ENCODE data around the gene UBALD2. TPM values are rescaled to one million over a fixed set of nuclear protein-coding genes. Genes with fewer than 3 reads are reported as not detected.

Gene UBALD2
- total and polyA plus RNA-seq, 2 of the 13 experiments (the other 11 are each of a cell fraction or from before 2014, with no cell fraction given), result 3.3 to 89.7 TPM

GRCh38 chr17:76271669-76272540 is 6.8 kb downstream of the UBALD2 start:
- Histone ChIP-seq H3K4me1 (ENCODE audit: insufficient read depth, low read length) (peaks cover 38% of the 10 kb centered on the region), H3K27me3 (ENCODE audit: control insufficient read depth in 1 of 2, insufficient read depth in 2 of 2, low read length in 2 of 2) (no peaks in the 10 kb centered on the region), H4K20me1 (ENCODE audit: insufficient read depth, low read length) (no peaks in the 10 kb centered on the region; the same call in 1 of the 2 replicates), H3K4me2 (ENCODE audit: low read depth, low read length) (no peak overlapping the region), H3K9ac (ENCODE audit: insufficient read depth, low read depth, low read length) (no peak overlapping the region), H3K36me3 (replicated peaks in 1 of 2; ENCODE audit: control insufficient read depth in 1 of 2, insufficient read depth in 2 of 2, low read length in 2 of 2) (peaks cover 8 to 12% of the 10 kb centered on the region in 2 experiments; a peak in 3 of 5 replicates), H3K79me2 (ENCODE audit: insufficient read depth, low read length) (peaks cover 17% of the 10 kb centered on the region), H3K9me3 (ENCODE audit: low read length) (no peaks in the 10 kb centered on the region), H2AFZ (ENCODE audit: low read length) (no peak overlapping the region), H3K27ac (ENCODE audit: extremely low read length, insufficient read depth, low read length) (no peak overlapping the region), H3K4me3 (replicated peaks in 1 of 3; ENCODE audit: insufficient read depth in 1 of 3, low read depth in 2 of 3, low read length in 3 of 3) (no peak overlapping the region)
- ChIA-PET POLR2A (interaction anchor here (1.2 to 2.1 kb wide), 4 partner anchors 8 to 25 kb away, joined by 4 to 10 read pairs (median 7); no protein-coding TSS in a partner anchor), CTCF (ENCODE audit: low intra/inter-chr PET ratio, low total read pairs) (no interaction called here)
- in situ Hi-C loops (cut with HindIII; ENCODE audit: extremely low pct_ligation_motif_present, low pct_unique_long_range_greater_than_20kb) (no loop called here), intact Hi-C loops (cut with micrococcal nuclease; ENCODE audit: unreplicated experiment) (loop anchor here (10.0 kb wide), 1 partner anchor 87 kb away; no protein-coding TSS in a partner anchor)
- DNase-seq (ENCODE audit: low spot score) (no peak), ATAC-seq (peak; percentile 2; the same call in 2 of the 3 replicates), FAIRE-seq (no peak)
- WGBS (ENCODE audit: low lambda C conversion rate), result 84% methylated on average over 36 of the region's 38 CpGs
- no TSS peak for BruUV-seq (replicated peaks)
- peak; percentile 93 for TF ChIP-seq AGO1 (IDR thresholded peaks at IDR 0.05; ENCODE audit: low read depth, low read length, poor library complexity, severe bottlenecking)
- no peak for TF ChIP-seq LCORL (IDR thresholded peaks at IDR 0.05)
- no peak for TF ChIP-seq LCORL (CRISPR knock-in tag; IDR thresholded peaks at IDR 0.05)
- TF ChIP-seq RBM39 (IDR thresholded peaks at IDR 0.05; ENCODE audit: low read depth, low read length, poor library complexity, severe bottlenecking), result peak; percentile 40
- TF ChIP-seq EEA1 (CRISPR knock-in tag; IDR thresholded peaks at IDR 0.05; ENCODE audit: borderline replicate concordance), result 0 out of 2 replicates have a peak, but pooled peaks have one; percentile 31
- TF ChIP-seq NONO (IDR thresholded peaks at IDR 0.05), result no peak
- TF ChIP-seq NONO (CRISPR knock-in tag; conservative IDR thresholded peaks at IDR 0.05), result no peak
- peak; percentile 38; the same call in 1 of the 2 replicates for TF ChIP-seq KDM5B (CRISPR knock-in tag; IDR thresholded peaks at IDR 0.05; ENCODE audit: borderline replicate concordance)
- TF ChIP-seq AGO2 (optimal IDR thresholded peaks at IDR 0.05; ENCODE audit: low read depth, low read length), result peak; percentile 92
- TF ChIP-seq ZNF784 (CRISPR knock-in tag; IDR thresholded peaks at IDR 0.05; ENCODE audit: borderline replicate concordance), result 0 out of 2 replicates have a peak, but pooled peaks have one; percentile 64
- 0 out of 2 replicates have a peak, but pooled peaks have one; percentile 18 for TF ChIP-seq ZNF547 (CRISPR knock-in tag; IDR thresholded peaks at IDR 0.05)
- no peak for TF ChIP-seq ZNF17 (CRISPR knock-in tag; IDR thresholded peaks at IDR 0.05)
- peak; percentile 64; the same call in 1 of the 2 replicates for TF ChIP-seq ZBTB38 (CRISPR knock-in tag; IDR thresholded peaks at IDR 0.05)
- no peak for TF ChIP-seq ZBTB25 (CRISPR knock-in tag; IDR thresholded peaks at IDR 0.05)
- TF ChIP-seq ZC3H13 (CRISPR knock-in tag; IDR thresholded peaks at IDR 0.05), result 0 out of 2 replicates have a peak, but pooled peaks have one; percentile 49
- TF ChIP-seq NR1H2 (CRISPR knock-in tag; IDR thresholded peaks at IDR 0.05; ENCODE audit: borderline replicate concordance, low read depth), result no peak
- no peak for TF ChIP-seq ZNF782 (CRISPR knock-in tag; IDR thresholded peaks at IDR 0.05; ENCODE audit: borderline replicate concordance)
- TF ChIP-seq HNRNPK (IDR thresholded peaks at IDR 0.05; ENCODE audit: low read depth, low read length, poor library complexity, severe bottlenecking), result peak; percentile 10
- TF ChIP-seq FIP1L1 (IDR thresholded peaks at IDR 0.05; ENCODE audit: borderline replicate concordance, insufficient read depth, low read depth, low read length), result 0 out of 2 replicates have a peak, but pooled peaks have one; percentile 18
- no peak for TF ChIP-seq ZNF670 (CRISPR knock-in tag; IDR thresholded peaks at IDR 0.05; ENCODE audit: borderline replicate concordance)

All from HepG2 (cell line).